Stomach (tissue), 4 donors: ENCODE data around the gene MTA3.

Experiments used
- CTCF ChIP-seq, 7 experiments: fragments of 450-650 bp in 4 of 7; fragments of 200-600 bp in 3 of 7; sonication (generic) in 3 of 7; IDR thresholded peaks; one replicate each; pipeline ENCODE4 v1.5.1; 2016 to 2019; ENCODE audit warnings: antibody characterized with exemption in 7 of 7, control low read depth in 2 of 7, mild to moderate bottlenecking in 1 of 7
- POLR2A ChIP-seq, 4 donors: fragments of 450-650 bp; IDR thresholded peaks; one replicate each; pipeline ENCODE4 v1.6.1; 2016; ENCODE audit warnings: antibody characterized with exemption in 4 of 4, control low read depth in 2 of 4, mild to moderate bottlenecking in 1 of 4, moderate library complexity in 1 of 4
- POLR2AphosphoS5 ChIP-seq, 3 donors: sonication (generic); formaldehyde crosslinking; IDR thresholded peaks; one replicate each; pipeline ENCODE4 v1.6.1; 2016; ENCODE audit warnings: antibody characterized with exemption in 3 of 3

GRCh38 chr2:42802150-42802549 lies 233.7 kb downstream of the MTA3 start:
- TF ChIP-seq CTCF (IDR thresholded peaks at IDR 0.05), result no peak
- TF ChIP-seq POLR2A (IDR thresholded peaks at IDR 0.05), result no peak
- no peak for TF ChIP-seq POLR2AphosphoS5 (IDR thresholded peaks at IDR 0.05)
